Natural killer cell treated with Interleukin-12 subunit alpha and Interleukin-12 subunit beta and Interleukin-15 and Interleukin-18, amount 100 ng/mL, for 72 hours (primary cell): ENCODE measurements around the gene SMPD3. TPM values are rescaled to one million over a fixed set of nuclear protein-coding genes. Genes with fewer than 3 reads are reported as not detected.

ENCODE experiments used
- ATAC-seq, 2 donors: fragments of 150-1000 bp; cut with Tn5 transposase in 1 of 2; sonication (Bioruptor Pico), chemical (Tn5 transposase) in 1 of 2; 2 replicates each; pipeline ENCODE4 v1.10.0; 2021
- DNase-seq: peaks from one replicate; pipeline ENCODE4 v3.0.0; 2022; ENCODE audit warnings: low spot score
- H3K27ac Mint-ChIP-seq, 2 donors: 1 replicate in 1 of 2; 2 replicates in 1 of 2; pipeline ENCODE4 v1.8.0; 2022; ENCODE audit warnings: mixed read lengths in 2 of 2, mild to moderate bottlenecking in 1 of 2, moderate library complexity in 1 of 2
- H3K27me3 Mint-ChIP-seq, 2 donors: 1 replicate in 1 of 2; 2 replicates in 1 of 2; pipeline ENCODE4 v1.8.0; 2022; ENCODE audit warnings: mixed read lengths in 2 of 2
- H3K36me3 Mint-ChIP-seq: one replicate; pipeline ENCODE4 v1.8.0; 2022; ENCODE audit warnings: mixed read lengths
- H3K4me1 Mint-ChIP-seq, 2 donors: 1 replicate in 1 of 2; 2 replicates in 1 of 2; pipeline ENCODE4 v1.8.0; 2022; ENCODE audit warnings: low read depth in 2 of 2, mixed read lengths in 2 of 2, mild to moderate bottlenecking in 1 of 2
- H3K4me3 Mint-ChIP-seq: one replicate; pipeline ENCODE4 v1.8.0; 2022; ENCODE audit warnings: mixed read lengths
- H3K9me3 Mint-ChIP-seq: 2 replicates; pipeline ENCODE4 v1.8.0; 2022; ENCODE audit warnings: mixed read lengths
- total RNA-seq, 2 donors: library from RNA; stranded (reverse); gene quantifications; one replicate each; pipeline ENCODE4 v1.2.3, GENCODE V29; 2022

The SMPD3 gene
- total RNA-seq, 2 donors from 2014 or later = 0.26 to 1.9 TPM

DNA sequence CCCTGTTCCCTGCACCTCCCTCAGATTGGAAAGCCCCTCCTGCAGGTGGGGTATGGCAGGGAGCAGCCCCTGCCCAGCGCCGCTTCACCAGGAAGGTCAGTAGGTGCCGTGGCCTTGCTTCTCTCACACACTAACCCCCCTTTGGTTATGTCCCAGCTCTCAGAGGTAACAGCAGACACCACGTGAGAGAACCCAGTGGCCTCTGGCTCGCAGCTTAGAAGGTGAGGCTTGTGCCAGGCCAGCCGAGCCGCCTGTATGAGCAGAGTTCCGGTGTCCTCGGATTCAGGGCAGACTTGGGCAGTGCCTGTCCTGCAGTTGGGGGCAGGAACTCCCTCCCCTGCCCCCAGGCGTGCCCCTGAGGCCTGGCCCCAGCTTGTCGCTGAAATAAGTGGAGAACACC, 90.4 kb downstream of the SMPD3 start:
- Mint-ChIP-seq H3K4me1 (peaks cover 19 to 39% of the 10 kb centered on the region in 2 donors), H3K36me3 (no peaks in the 10 kb centered on the region), H3K9me3 (no peaks in the 10 kb centered on the region), H3K27me3 (no peaks in the 10 kb centered on the region), H3K4me3 (peak overlapping the region; percentile 41), H3K27ac (peak overlapping the region in 1 of 2 donors; percentile 79)
- DNase-seq = no peak
- no peak for ATAC-seq

DNA sequence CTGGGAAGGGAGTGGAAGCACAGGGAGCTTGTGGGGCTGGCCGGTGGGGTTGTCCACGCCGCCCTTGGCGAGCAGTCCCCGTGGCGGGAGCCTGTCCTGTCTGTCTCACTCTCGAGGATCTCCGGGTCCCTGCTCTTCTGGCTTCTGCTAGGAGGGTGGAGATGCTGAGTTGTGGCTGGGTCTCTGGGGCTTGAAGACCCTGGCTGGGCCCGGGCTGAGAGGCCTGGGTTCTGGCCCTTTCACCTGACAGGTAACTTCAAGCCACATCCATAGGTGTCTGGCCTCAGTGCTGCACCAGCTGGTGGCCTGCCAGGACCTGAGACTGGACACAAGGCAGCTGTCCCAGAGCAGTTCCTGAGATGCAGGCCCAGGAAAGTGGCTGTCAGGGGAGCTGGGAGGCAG, 90.8 kb downstream of the SMPD3 start:
- Mint-ChIP-seq H3K4me3 (no peak overlapping the region), H3K36me3 (no peaks in the 10 kb centered on the region), H3K27me3 (no peaks in the 10 kb centered on the region), H3K9me3 (no peaks in the 10 kb centered on the region), H3K27ac (no peak overlapping the region), H3K4me1 (peaks cover 19 to 39% of the 10 kb centered on the region in 2 donors)
- DNase-seq = no peak
- no peak for ATAC-seq

DNA sequence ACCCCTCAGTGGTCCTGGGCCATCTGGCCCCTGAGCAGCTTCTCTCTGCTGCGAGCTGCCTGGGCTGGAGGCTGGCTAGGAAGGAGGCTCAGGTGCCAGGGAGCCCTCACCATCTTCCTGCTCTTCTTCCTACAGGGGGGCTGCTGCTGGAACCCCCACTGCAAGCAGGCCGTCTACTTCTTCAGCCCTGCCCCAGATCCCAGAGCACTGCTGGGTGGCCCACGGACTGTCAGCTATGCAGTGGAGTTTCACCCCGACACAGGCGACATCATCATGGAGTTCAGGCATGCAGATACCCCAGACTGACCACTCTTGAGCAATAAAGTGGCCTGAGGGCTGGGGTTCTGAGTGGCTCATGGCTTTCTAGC, 91.4 kb downstream of the SMPD3 start:
- Mint-ChIP-seq H3K36me3 (no peaks in the 10 kb centered on the region), H3K9me3 (no peaks in the 10 kb centered on the region), H3K4me3 (peak overlapping the region; percentile 73)

DNA sequence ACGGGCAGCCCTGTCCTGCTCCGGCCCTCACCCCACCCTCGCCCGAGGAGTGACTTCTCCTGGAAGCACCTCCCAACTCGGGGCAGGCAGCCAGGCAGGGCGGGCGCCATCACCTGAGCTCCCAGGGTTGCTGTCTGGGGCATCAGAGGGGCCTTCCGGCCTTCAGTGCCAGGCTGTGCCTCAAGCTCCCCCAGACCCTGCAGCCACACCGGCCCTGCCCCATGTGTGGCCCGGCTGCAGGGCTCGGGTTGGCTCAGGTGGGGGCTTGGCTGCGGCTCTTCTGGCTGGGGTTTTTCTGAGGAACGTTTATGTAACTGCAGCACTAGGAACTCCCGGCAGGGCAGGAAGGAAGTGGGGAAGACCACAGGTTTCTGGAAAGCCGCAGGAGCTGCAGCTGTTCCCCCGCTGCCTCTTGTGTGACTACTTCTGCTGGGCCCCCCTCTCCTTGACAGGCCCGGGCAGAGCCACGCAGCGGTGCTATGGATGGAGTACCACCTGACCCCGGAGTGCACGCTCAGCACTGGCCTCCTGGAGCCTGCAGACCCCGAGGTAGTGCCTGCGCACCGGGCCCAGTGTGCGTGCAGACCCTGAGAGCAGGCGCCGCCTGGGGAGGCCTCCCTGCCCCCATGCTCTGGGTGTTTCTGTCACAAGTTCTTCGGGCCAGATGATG, 91.9 kb downstream of the SMPD3 start:
- ATAC-seq (peak; percentile 84 to 88), DNase-seq (peak; percentile 76)
- Mint-ChIP-seq H3K36me3 (no peaks in the 10 kb centered on the region), H3K9me3 (no peaks in the 10 kb centered on the region), H3K4me3 (peak overlapping the region; percentile 73), H3K27me3 (no peaks in the 10 kb centered on the region), H3K4me1 (peaks cover 19 to 39% of the 10 kb centered on the region in 2 donors), H3K27ac (no peak overlapping the region)

More for the DNA sequence above, 91.4 kb downstream of the SMPD3 start:
- DNase-seq (no peak), ATAC-seq (no peak)
- no peaks in the 10 kb centered on the region for H3K27me3 Mint-ChIP-seq
- H3K4me1 Mint-ChIP-seq = peaks cover 19 to 39% of the 10 kb centered on the region in 2 donors
- no peak overlapping the region for H3K27ac Mint-ChIP-seq

DNA sequence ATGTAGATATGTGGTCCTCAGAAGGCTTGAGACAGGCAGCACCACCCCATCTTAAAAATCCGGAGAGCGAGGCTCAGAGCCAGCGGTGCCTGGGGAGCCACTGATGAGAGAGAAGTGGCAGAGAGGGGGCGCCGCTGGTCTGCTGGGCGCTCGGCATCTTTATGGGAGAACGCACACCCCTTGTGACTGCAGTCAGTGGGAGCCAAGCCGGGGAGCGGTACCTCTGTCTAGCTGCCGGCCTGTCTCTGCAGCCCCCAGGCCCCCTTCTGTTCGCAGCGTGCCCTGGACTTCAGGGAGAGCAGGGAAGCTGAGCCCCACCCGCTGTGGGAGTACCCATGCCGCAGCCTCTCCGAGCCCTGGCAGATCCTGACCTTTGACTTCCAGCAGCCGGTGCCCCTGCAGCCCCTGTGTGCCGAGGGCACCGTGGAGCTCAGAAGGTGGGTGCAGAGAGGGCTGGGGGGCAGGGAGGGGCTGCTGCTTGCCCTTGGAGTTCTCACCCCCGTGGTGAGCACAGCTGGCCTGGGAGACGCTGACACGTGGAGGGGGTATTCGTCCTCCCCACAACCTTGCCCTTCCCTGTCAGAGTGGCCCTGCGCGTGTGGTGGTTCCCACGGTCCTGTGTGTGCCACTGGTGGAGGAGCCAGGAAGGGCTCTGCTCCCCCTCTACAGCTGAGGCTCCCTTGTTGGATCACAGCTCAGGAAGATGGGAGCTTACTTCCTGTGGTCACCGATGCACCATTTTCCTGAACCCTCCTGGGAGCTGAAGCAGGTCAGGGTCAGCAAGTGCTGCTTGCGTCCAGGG, 92.7 kb downstream of the SMPD3 start:
- no peaks in the 10 kb centered on the region for H3K9me3 Mint-ChIP-seq
- ATAC-seq = peak in 1 of 2 donors; percentile 1
- no peaks in the 10 kb centered on the region for H3K36me3 Mint-ChIP-seq
- peak overlapping the region; percentile 73 for H3K4me3 Mint-ChIP-seq
- H3K4me1 Mint-ChIP-seq = peaks cover 19 to 38% of the 10 kb centered on the region in 2 donors
- no peak overlapping the region for H3K27ac Mint-ChIP-seq
- no peak for DNase-seq
- H3K27me3 Mint-ChIP-seq = no peaks in the 10 kb centered on the region

DNA sequence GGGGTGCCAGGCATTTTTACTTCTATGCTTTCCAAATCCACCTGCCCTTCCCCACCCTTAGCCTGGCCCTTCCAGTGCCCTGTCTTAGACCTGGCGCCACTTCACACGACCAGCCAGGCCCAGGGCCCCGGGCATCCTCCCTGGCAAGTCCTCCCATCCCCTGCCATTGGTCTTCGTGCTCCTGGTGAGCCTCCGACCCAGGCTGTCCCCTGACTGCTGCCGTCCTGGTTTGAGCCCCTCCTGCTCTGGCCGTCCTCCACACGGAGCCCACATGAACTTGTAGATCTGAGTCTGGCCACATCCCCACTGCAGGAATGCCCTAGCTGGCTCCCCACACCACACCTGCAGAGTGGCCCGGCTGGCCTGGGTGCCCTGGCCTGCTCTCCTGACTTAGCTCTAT, 93.5 kb downstream of the SMPD3 start:
- no peaks in the 10 kb centered on the region for H3K9me3 Mint-ChIP-seq
- H3K27ac Mint-ChIP-seq = no peak overlapping the region

DNA sequence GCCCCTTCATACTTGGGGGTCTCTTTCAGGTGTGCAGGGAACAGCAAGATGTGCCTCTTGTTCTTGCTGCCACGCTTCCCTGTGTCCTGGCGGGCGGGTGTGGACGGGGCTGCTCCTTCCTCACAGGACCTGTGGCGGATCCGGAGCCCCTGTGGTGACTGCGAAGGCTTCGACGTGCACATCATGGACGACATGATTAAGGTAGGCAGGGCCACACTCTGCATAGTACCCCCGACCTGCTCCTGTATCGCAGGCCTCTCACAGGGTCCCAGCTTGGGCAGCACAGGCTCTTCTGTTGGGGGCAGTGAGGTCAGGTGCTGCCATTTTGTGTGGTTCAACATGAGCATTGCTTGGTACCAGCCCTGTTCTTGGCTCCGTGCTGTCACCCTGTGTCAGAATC, 94.9 kb downstream of the SMPD3 start:
- Mint-ChIP-seq H3K27ac (no peak overlapping the region), H3K9me3 (no peaks in the 10 kb centered on the region), H3K4me1 (peaks cover 18 to 32% of the 10 kb centered on the region in 2 donors), H3K4me3 (no peak overlapping the region), H3K36me3 (peaks cover 7% of the 10 kb centered on the region), H3K27me3 (no peaks in the 10 kb centered on the region)
- DNase-seq = no peak
- ATAC-seq = no peak

More for the DNA sequence above, 93.5 kb downstream of the SMPD3 start:
- H3K4me3 Mint-ChIP-seq = no peak overlapping the region
- no peaks in the 10 kb centered on the region for H3K36me3 Mint-ChIP-seq
- H3K4me1 Mint-ChIP-seq = peaks cover 19 to 35% of the 10 kb centered on the region in 2 donors
- H3K27me3 Mint-ChIP-seq = no peaks in the 10 kb centered on the region
- ATAC-seq (no peak), DNase-seq (no peak)

DNA sequence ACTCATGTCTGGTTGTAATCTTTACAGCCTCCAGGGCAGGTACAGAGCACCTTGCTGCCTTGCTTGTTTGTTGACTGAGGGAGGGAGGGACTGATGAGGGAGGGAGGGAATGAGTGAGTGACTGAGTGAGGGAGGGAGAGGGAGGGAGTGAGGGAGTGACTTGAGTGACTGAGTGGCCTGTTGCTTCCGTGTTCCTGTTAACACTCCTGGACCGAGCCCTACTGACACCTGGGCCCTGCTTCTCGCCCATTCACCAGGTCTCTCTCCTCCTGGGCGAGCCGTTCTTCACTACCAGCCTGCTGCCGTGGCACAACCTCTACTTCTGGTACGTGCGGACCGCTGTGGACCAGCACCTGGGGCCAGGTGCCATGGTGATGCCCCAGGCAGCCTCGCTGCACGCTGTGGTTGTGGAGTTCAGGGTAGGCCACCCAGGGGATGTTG, 96.3 kb downstream of the SMPD3 start:
- no peak overlapping the region for H3K27ac Mint-ChIP-seq
- H3K9me3 Mint-ChIP-seq = no peaks in the 10 kb centered on the region
- DNase-seq (no peak), ATAC-seq (no peak)
- peaks cover 7% of the 10 kb centered on the region for H3K36me3 Mint-ChIP-seq
- H3K4me3 Mint-ChIP-seq = no peak overlapping the region
- H3K4me1 Mint-ChIP-seq = peaks cover 14 to 21% of the 10 kb centered on the region in 2 donors
- H3K27me3 Mint-ChIP-seq = no peaks in the 10 kb centered on the region

DNA sequence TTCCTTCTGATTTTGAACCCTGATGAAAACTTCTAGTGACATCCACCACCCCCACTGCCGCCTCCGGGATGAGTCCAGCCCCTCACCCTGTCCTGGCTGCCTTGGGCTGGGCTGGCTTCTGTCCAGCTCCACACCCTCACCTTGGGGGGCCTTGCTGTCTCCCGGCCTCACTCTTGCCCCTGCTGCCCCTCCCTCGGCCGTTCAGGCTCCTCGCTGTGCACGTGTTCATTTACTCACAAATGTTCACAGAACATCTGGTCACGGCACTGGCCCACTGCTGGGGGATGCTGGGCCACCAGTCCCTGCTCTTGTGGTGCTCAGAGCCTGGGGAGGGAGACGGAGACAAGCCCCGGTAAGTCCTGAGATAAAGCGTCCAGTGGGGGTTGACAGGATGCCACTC, 96.8 kb downstream of the SMPD3 start:
- Mint-ChIP-seq H3K4me1 (peaks cover 8 to 16% of the 10 kb centered on the region in 2 donors), H3K36me3 (peaks cover 7% of the 10 kb centered on the region), H3K27me3 (no peaks in the 10 kb centered on the region), H3K27ac (no peak overlapping the region), H3K9me3 (no peaks in the 10 kb centered on the region), H3K4me3 (no peak overlapping the region)
- ATAC-seq = no peak
- no peak for DNase-seq

DNA sequence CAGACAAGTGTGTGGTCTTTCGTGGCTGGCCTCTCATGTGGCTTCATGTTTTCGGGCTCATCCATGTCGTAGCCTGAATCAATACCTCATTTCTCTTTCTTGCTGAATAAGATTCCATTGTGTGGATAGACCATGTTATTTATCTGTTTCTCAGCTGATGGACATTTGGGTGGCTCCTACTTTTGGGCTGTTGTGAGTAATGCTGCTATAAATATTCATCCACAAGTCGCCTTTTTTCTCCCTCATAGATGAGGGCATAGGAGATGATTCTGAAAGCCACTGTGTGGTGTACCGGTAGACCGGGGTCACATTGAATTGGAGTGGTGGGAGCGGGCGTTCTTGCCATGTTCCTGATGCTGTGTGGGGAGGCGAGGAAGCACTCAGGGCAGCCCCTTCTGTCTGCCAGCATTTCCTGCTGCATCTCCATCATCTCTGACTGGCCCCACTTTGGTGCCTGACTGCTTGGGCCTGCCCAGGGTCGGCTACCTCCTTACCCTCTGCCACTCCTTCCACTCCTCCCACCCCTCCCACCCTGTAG, 97.4 kb downstream of the SMPD3 start:
- Mint-ChIP-seq H3K36me3 (peaks cover 7% of the 10 kb centered on the region), H3K27me3 (no peaks in the 10 kb centered on the region), H3K27ac (no peak overlapping the region), H3K4me3 (no peak overlapping the region), H3K4me1 (peaks cover 5 to 10% of the 10 kb centered on the region in 2 donors), H3K9me3 (no peaks in the 10 kb centered on the region)
- DNase-seq (no peak), ATAC-seq (no peak)

DNA sequence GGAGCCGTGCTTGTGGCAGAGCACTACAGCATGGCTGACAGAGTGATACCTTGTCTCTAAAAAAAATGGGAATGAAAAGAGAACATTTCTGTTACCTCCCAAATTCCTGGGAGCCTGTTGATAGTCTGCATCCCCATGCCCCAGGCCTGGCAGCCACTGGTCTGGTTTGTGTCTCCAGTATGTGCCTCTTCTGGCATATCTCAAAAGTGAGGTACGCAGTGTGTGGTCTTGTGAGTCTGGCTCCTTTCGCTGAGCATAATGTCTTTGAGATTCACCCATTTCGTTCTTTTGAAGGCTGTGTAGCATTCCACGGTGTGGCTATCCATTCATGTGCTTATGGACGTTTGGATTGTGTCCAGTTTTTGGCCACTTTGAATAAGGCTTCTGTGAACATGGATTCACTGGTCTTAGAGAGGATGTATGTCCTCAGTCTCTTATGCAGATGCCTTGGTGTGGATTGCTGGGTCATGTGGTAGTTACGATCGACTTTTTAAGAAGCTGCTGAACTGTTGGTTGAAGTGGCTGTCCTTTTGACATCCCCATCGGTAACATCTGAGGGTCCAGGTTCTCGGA, 98.4 kb downstream of the SMPD3 start:
- peaks cover 9% of the 10 kb centered on the region for H3K36me3 Mint-ChIP-seq
- ATAC-seq (no peak), DNase-seq (no peak)
- H3K4me3 Mint-ChIP-seq = no peak overlapping the region
- H3K9me3 Mint-ChIP-seq = no peaks in the 10 kb centered on the region
- H3K4me1 Mint-ChIP-seq = peaks cover 0 to 6% of the 10 kb centered on the region in 2 donors
- no peak overlapping the region for H3K27ac Mint-ChIP-seq
- no peaks in the 10 kb centered on the region for H3K27me3 Mint-ChIP-seq

DNA sequence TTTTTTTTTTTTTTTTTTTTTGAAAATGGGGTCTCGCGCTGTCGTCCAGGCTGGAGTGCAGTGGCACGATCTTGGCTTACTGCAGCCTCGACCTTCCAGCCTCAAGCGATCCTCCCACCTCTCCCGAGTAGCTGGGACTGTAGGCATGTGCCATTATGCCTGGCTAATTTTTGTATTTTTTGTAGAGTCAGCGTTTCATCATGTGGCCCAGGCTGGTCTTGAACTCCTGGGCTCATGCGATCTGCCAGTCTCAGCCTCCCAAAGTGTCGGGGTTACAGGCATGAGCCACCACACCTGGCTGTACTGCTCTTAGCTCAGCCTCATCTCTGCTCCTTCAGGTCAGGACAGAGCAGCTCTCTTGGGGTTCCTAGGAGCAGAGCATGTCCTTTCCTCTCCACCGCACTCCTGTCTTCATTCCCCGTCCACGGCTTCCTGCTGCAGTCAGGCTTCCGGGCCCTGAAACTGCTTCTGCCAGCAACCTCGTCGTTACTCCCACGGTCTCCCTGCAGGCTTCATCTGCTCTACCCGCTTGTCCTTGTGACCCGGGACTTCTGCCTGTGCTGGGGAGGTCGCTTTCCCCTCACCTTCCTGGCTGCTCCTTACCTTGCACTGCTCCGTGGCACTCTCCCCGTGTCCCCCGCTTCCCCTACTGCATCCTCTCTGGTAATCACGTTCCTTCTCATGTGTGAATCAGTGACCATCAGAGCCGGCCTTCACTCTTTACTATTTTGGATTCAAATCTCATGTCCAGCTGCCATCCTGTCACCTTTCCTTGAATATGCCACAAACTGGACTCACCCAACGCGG, 99.5 kb downstream of the SMPD3 start:
- Mint-ChIP-seq H3K36me3 (peaks cover 13% of the 10 kb centered on the region), H3K27ac (no peak overlapping the region), H3K4me1 (peaks cover 0 to 2% of the 10 kb centered on the region in 2 donors), H3K4me3 (no peak overlapping the region), H3K27me3 (no peaks in the 10 kb centered on the region), H3K9me3 (no peaks in the 10 kb centered on the region)
- ATAC-seq (no peak), DNase-seq (no peak)

DNA sequence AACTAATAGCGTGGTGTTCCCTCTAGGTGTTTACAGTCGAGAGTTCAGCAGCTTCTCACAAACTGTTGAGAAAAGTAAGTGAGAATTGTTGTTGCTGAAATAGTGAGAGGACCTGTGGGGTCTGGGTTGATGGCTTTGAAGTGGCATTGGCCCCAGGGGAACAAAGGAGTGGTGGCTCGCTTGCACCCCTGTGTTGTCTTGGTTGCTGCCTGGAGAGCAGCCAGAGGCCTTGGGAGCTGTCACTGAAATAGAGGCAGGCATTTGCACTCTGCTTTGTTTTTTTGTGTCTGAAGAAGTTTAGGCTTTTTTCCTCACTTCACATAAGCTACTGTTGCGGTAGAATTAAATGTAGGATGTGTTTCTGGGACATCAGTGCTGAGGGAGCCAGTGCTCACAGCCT, 100.7 kb downstream of the SMPD3 start:
- Mint-ChIP-seq H3K4me3 (no peak overlapping the region), H3K27ac (no peak overlapping the region), H3K36me3 (peaks cover 13% of the 10 kb centered on the region), H3K27me3 (no peaks in the 10 kb centered on the region), H3K4me1 (peaks cover 0 to 2% of the 10 kb centered on the region in 2 donors), H3K9me3 (no peaks in the 10 kb centered on the region)
- DNase-seq (no peak), ATAC-seq (no peak)
